HG03135 (cell line): ENCODE data around the gene ANXA3.
A peak's percentile ranks its signal among the peaks of the same experiment; 100 is the strongest.
"Not testable (repeated sequence)": the region's sequence is repeated elsewhere in the genome, so short reads cannot be mapped to it uniquely, and the experiment has no call there.

Experiments
- ATAC-seq: cut with Tn5 transposase; IDR thresholded peaks from one replicate; pipeline ENCODE4 v1.9.1; 2021; ENCODE audit warnings: mild to moderate bottlenecking, moderate library complexity; ENCODE audit not compliant: unreplicated experiment

Gene ANXA3

DNA sequence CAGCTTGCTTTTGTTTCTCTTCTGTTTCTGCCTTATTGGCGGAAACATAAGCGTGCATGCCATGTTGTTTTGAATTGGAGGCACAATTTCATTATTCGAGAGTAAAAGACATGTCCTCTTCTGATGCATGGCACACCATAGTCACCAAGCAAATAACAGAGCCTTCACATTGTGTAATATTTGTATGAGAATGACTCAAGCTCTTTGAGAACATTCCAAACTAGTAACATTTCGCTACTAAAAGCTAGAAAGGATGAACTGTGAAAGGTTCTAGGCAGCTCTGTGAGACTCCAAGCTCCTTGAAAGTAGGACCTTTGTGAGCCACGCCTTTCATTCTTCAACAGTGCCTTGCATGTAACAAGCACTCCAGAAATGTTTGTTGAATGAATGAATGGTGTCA, 9.2 kb upstream of the ANXA3 start:
- ATAC-seq = no peak

DNA sequence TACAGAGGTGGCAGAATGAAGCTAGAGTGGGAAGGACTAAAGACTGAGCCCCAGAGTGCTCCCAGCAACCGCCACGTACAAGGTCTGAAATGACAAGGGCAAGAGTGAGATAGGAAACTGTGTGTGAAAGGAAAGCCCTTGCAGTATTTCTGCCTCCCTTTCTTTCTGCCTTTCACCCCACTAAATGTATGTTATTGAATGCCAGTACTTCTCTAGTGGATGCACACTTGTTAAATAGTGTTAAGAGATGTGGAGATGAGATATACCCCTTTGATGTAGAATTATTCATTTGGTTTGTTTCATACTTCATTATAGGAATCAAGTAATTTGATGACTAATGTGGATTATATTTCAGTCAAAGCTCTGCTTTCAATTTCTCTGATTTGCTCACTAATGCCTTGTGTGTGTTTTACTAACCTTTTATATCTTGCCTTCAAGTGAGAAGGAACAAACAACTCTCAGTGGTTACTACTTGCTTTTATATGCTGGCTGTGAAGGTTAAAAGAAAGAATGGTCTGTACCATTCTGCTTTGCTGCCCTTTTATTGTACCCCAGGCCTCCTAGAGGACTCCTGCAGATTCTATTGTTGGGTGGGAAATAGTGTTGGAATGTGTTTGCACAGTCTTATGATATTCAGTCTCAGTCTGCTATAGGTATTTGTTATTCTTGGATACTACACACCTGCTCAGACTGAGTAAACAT, 8.0 kb upstream of the ANXA3 start:
- no peak for ATAC-seq

DNA sequence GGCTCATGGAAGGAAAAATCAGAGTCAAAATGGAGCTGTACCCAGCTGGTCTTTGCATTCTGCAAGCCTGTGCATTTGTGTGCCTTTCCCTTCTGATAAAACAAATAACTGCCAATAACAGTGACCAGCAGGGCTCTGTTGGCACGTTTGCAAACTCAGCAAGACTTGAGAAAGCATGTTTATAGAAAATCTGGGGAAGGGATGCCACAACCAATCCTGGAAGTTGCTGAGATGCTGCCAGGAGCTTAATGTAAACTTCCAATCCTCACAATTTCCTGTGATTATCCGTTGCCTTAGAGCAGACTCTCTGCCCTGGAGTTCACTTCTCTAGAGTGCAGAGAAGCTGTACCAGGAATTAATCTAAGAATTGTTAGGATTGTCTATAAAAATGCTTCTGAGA, 6.9 kb upstream of the ANXA3 start:
- no peak for ATAC-seq

DNA sequence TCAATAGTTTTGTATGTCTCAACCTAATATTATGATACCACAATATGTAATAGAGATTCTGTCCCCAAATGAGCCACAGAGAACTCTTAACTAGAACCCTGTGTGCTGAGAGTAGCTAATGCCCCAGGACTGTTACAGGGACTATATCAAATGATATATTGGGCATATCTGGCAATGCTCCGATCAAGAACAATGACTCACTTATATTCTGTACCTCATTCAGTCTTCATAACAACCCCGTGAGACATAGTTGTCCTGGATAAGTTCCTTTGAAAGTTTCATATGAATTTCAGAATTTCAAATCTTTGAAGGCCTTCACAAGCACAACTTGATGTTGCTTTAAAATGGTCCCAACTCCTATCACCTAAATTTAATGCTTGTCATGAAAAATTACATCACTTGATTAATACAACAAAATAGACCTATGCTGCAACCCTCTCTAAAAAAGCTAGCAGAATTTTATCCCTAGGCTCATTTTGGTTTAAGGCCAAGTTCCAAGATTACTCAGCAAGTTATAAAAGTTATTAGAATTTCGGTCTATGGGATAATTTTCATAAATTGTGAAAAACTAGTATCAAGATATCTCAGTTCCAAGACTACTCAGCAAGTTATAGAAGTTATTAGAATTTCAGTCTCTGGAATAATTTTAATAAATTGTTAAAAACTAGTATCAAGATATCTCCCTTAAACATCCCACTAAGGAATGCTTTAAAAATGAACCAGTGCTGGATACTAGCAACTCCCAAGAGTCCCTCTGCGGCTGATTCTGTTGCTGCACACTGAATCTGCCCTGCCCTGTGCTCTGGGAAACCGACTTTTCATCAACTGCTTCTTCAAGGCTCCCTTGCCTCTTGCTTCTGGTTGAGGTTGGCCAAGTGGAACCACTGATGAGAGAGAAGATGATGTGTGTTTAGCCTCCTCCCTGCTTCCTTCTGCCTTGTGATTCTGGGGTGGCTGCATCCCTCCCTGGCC, 6.0 kb upstream of the ANXA3 start:
- ATAC-seq = no peak

DNA sequence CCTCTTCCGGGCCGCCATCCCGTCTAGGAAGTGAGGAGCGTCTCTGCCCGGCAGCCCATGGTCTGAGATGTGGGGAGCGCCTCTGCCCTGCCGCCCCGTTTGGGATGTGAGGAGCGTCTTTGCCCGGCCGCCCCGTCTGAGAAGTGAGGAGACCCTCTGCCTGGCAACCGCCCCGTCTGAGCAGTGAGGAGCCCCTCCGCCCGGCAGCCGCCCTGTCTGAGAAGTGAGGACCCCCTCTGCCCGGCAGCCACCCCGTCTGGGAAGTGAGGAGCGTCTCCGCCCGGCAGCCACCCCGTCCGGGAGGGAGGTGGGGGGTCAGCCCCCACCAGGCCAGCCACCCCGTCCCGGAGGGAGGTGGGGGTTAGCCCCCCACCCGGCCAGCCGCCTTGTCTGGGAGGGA, 3.7 kb upstream of the ANXA3 start:
- ATAC-seq = not testable (repeated sequence)

DNA sequence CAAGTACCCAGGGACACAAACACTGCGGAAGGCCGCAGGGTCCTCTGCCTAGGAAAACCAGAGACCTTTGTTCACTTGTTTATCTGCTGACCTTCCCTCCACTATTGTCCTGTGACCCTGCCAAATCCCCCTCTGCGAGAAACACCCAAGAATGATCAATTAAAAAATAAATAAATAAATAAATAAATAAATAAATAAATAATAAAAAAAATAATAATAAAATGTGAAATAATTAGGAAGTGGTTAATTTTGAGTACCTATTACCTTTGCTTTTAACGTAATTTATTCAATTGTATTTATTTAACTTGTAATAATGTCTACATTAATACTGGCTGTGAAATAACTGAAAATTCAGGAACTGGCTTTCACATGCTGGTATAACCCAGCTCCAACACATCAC, 2.7 kb upstream of the ANXA3 start:
- ATAC-seq = not testable (repeated sequence)

DNA sequence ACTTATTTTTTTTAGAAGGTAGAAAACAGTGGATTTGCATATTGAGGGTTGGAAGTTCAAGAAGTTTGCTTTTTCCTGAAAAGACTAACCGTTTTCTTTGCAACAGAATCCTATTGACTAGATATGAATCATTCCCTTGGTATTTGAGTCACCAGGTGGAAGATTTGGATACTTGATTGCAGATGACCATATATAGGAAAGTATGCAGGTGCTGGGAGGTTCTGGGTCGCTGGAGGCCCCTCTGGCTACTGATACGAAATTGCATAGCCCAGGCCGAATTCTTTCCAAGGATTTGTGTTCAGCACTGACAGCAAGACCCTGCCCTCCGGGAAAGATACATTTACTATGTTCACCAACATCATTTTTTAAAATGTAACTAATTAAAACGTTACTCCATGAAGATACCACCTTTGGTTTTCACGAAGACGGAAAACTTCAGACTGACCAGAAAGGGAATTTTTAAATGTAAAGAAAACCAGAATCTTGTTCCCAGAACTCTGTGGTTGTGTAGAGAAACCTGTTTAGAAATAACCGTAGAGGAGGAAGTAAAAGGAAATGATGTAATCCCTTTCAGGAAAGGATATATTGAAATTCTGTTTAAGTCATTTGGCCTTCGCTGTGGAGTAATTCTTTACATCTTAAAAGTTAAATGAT, 946 bp downstream of the ANXA3 start:
- no peak for ATAC-seq

DNA sequence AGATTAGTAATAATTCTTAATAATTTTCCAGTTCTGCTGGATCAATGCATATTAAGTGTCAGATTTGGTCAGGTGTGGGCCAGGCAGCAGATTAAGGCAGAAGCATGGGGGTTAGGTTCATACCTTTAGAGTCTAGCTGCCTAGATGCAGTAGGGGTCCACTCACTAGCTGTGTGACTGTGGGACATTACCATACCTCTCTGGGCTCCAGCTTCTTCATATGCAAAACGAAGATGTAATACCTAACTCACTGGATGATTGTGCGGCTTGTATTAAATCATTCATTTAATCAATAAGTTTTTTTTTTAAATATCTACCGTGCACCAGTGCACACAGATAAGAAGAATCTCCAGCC, 1.4 kb downstream of the ANXA3 start:
- ATAC-seq = no peak

DNA sequence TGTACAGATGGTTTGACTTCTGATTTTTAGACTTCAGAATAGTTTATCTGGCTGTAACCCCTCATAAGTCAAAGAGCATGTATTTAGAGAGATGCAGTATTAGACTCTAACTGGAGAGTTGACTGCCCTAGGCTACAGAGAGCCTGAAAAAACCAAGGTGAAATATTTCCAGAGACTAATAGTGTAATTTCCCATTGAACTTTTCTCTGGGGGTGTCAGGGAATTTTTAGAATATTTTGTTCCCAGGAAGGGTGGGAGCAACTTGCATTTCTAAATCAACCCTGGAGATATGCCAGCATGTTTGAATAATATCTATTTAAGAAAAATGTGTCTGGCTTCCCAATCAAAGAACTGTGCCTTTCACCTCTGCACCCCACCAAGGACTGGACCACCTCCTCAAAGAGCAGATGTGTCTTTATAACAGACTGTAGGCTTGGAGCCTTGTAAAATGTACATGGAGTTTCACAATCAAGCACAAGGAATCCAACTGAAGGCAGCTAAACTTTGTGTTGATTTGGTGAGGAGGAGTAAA, 2.0 kb downstream of the ANXA3 start:
- no peak for ATAC-seq

DNA sequence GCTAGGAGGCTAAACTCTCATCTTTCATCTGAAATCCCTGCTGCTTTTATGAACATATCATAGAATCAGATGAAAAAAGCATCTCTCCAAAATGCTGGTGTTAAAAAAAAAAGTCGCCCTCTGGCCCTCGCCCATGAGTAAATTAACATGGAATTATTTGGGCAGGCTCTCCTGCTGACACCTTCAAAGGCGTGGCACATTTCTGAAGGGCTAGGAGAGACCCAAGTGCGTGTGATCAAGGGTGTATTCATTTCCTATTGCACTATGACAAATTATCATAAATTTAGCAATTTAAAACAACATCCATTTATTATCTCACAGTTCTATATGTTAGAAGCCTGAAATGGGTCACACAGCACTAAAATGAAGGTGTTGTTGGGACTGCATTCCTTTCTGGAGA, 5.1 kb downstream of the ANXA3 start:
- ATAC-seq = no peak

DNA sequence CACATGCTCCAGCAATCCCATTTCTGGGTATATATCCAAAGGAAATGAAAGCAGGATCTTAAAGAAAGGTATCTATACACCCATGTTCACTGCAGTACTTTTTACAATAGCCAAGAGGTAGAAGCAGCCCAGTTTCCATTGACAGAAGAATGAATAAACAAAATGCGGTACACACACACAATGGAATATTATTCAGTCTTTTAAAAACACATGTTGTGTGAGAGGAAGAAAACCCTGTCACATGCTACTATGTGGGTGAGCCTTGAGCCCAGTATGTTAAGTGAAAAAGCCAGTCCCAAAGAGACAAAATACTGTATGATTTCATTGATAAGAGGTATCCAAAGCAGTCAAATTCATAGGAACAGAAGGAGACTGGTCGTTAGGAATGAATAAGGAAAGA, 6.3 kb downstream of the ANXA3 start:
- ATAC-seq = no peak

DNA sequence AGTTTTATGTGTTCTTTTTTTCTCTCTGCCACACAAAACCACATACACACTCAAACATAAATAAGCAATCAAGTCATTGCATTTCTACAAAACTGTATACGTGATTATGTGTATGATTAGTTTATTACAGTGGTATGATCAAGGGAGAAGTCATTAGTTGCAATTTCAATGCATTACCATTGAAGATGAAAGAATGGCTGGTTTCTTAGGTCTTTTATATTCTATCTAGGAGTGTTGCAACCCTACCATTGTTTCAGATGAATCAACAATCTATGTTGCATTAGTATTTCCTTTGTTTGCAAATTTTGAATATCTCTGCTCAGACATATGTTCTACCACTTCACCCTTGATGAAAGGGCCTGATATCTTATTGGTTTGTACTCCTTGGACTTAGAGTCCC, 6.8 kb downstream of the ANXA3 start:
- no peak for ATAC-seq

DNA sequence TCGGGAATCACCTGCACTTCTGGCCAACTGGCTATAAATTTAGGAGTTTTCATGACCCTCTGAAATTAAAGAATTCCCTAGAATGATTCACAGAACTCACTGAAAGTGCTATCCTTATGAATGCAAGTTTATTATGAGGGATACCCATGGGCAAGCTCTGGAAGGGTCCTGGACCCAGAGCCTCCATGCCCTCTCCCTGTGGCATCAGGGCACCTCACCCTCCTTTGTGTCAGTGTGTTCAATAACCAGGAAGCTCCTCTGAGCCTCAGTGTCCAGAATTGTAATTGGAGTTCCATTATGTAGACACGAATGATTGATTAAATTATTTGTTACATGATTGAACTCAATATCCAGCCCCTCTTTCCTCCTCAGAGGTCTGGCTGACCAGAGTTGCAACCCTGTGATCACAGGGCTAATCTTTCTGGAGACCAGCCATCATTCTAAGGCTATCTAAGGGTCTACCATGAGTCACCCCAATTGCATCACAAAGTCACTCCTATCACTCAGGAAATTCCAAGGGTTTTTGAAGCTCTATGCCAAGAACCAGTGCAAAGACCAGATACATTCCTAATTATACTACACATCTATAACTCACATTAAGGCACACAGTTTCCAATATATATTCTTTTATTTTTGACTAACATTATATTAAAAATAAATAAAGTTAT, 8.9 kb downstream of the ANXA3 start:
- ATAC-seq = no peak

DNA sequence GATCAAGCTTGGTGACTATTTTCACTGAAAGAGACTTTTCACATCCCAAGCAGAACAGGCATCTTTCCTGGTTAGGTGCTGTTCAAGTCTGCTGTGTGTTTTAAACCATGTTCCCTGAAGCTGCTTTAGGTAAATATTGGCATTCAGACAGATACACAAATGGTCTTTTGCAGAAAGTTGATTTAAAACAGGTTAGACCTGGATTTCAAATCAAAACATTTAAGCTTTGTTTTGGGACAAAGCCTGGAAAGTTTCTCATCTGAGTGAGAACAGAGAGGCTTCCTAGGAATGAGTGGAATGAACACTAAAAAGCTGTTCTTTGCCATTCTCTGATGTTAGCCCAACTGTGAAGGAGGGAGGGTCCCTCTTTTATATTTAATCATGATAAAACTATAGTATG, 10.1 kb downstream of the ANXA3 start:
- no peak for ATAC-seq

DNA sequence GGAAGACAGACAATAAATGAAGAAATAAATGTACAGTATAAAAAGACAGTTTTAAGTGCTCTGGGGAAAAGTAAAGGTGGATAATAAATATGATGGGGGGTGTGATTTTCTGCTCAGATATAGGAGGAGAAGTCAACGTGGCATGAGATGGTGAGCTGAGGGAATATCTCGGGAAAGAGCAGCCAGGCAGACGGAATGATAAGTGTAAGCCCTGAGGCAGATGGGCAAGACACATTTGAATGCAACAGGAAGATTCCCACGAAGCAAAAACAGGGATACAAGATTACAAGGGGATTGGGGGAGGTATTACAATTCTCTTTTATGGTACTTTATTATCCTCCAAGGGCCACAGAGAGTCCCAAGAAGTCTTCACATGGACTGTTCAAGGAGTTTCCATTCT, 11.1 kb downstream of the ANXA3 start:
- ATAC-seq = no peak

DNA sequence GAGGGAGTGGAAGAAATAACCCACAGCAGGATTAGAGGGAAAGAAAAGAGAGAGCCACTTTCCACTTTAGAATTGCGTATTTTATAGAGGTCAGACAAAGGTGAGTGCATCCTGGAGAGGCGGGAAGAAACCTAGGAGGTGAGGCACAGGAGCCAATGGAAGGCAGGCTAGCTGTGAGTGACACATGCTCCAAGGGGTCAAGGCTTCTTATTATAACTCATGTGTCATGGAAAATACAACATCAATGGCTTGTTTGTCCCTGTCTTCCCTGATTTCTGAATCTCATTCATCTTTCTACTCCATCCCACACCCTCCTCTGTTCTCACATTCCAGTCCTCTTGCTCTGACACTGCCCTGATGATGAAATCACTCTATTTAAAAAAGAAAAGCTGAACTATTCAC, 14.4 kb downstream of the ANXA3 start:
- no peak for ATAC-seq

DNA sequence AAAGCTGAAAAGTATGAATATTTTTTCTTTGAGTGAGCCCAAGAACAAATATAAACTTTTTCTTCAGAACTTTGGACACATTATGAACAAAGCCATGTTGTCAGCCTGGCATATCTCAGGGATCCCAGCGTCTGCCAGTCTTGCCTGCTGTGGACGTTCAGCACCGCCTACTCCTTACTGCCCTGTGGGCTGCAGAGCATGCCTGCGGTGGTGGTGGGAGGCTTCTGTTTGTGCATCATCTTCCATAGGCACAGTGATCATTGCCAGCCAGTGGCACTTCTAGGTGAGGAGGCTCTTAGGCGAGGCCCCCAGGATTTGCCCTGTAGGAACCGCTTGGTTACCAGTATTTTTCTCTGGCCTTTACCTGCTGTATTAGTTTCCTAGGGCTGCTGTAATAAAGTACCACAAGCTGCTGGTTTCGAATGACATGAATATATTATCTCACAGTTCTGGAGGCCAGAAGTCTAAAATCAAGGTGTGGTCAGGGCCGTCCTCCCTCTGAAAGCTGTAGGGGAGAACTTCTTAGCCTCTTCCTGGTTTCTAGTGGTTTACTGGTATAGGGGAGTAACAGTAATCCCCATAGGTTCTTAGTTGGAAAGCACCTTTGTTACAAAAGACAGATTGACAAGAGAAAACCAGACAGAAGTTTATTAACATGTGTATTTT, 15.4 kb downstream of the ANXA3 start:
- peak; percentile 76 for ATAC-seq

DNA sequence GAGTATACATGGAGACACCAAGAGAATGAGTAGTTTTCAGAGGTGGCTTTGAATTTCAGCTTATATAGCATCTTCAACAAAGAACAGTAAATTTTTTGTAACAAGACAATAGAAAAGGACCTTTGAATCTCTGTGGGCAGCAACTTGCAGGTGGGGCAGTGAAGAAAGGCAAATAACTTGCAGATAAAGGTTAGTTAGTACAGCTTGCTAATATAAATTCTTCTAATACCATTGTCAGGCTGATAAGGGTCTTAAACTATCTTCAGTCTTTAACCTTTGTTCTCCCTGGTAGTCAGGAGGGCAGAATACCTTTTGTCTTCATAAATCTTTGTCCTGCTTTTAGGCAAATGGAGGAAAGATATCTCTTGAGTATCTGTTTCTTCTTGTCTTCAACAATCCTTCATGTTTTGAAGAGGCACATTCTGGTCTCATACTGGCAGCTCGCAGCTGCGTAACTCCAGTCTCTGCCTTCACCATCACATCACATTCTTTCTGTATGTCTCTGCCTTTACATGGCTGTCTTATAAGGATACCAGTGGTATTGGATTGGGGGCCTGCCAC, 16.0 kb downstream of the ANXA3 start:
- no peak for ATAC-seq

DNA sequence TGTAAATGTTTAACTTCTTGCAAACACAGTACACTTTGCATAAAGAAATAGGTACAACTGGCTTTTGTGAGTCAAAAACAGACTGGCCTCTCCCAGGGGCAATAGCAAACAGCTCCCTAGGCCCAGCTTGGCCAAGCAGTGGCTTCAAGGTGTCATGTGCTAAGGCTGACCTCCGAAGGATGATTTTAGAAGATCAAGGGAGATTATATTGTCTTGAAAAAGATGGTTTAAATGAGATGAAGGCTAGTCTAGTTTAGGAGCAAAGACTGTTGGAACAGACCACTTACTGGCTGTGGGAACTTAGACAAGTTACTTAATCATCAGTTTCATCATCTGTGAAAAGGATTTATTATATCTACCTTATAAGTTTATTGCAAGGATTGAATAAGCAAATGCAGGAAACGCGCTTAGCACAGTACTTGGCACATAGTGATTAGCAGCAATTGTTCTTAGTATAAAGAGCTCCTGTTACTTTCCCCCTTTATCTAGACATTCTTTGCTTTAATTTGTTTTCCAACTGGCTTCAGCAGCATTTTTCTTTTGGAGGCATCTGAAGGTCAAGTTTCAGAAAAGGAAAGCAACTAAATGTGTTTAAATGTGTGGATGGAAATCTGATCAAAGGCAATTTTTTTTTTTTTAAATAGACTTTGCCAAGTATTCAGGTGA, 17.2 kb downstream of the ANXA3 start:
- ATAC-seq = peak; percentile 80
